GM12864 (cell line): ENCODE measurements around the gene APOB.

ENCODE experiments used
- DNase-seq: peaks from one replicate; pipeline ENCODE4 v3.0.0-alpha.2; 2011; ENCODE audit warnings: low read depth
- H3K4me3 ChIP-seq: 2 replicates; pipeline ENCODE4 v1.5.1; 2011; ENCODE audit warnings: mild to moderate bottlenecking, low read depth, low read length, control low read depth
- TF ChIP-seq, protein P1 (sequence below): IDR thresholded peaks from 2 replicates; pipeline ENCODE4 v1.5.1; 2011; ENCODE audit warnings: low read depth, mild to moderate bottlenecking, moderate library complexity, low read length, control low read depth, inconsistent platforms; ENCODE audit errors: missing control alignments

APOB gene

GRCh38 chr2:21015281-21015645, 28.6 kb downstream of the APOB start:
- TF ChIP-seq, protein P1, sequence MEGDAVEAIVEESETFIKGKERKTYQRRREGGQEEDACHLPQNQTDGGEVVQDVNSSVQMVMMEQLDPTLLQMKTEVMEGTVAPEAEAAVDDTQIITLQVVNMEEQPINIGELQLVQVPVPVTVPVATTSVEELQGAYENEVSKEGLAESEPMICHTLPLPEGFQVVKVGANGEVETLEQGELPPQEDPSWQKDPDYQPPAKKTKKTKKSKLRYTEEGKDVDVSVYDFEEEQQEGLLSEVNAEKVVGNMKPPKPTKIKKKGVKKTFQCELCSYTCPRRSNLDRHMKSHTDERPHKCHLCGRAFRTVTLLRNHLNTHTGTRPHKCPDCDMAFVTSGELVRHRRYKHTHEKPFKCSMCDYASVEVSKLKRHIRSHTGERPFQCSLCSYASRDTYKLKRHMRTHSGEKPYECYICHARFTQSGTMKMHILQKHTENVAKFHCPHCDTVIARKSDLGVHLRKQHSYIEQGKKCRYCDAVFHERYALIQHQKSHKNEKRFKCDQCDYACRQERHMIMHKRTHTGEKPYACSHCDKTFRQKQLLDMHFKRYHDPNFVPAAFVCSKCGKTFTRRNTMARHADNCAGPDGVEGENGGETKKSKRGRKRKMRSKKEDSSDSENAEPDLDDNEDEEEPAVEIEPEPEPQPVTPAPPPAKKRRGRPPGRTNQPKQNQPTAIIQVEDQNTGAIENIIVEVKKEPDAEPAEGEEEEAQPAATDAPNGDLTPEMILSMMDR: no peak
- no peak overlapping the region for H3K4me3 ChIP-seq
- DNase-seq: no peak

GRCh38 chr2:21014364-21015280, 29.3 kb downstream of the APOB start:
- H3K4me3 ChIP-seq: no peak overlapping the region
- DNase-seq: no peak
- TF ChIP-seq, protein P1: no peak

- H3K4me3 ChIP-seq: no peak overlapping the region
- no peak for DNase-seq
- TF ChIP-seq, protein P1: no peak
Observed at GRCh38 chr2:21013043-21013816, 30.6 kb downstream of the APOB start.

- H3K4me3 ChIP-seq: no peak overlapping the region
- TF ChIP-seq, protein P1: no peak
Observed at GRCh38 chr2:21012557-21012937, 31.3 kb downstream of the APOB start.

GRCh38 chr2:21011876-21012556, 31.9 kb downstream of the APOB start:
- no peak for DNase-seq
- TF ChIP-seq, protein P1: no peak
- H3K4me3 ChIP-seq: no peak overlapping the region

More at GRCh38 chr2:21012557-21012937, 31.3 kb downstream of the APOB start:
- DNase-seq: no peak

GRCh38 chr2:21011453-21011852, 32.4 kb downstream of the APOB start:
- DNase-seq: no peak
- no peak overlapping the region for H3K4me3 ChIP-seq
- TF ChIP-seq, protein P1: no peak
